GM19328 (cell line): ENCODE results near the gene TSPAN3.

Experiments used
- ATAC-seq: cut with Tn5 transposase; IDR thresholded peaks from one replicate; pipeline ENCODE4 v1.9.1; 2021; ENCODE audit warnings: mild to moderate bottlenecking, moderate library complexity; ENCODE audit not compliant: unreplicated experiment

The TSPAN3 gene

GRCh38 chr15:77070495-77071304 lies at the start of gene TSPAN3:
TSS of gene TSPAN3 (minus strand) at chr15:77071109. CDS start at chr15:77070954, 155 bp downstream.
- peak; percentile 91 for ATAC-seq

- ATAC-seq = no peak
These were observed 49.7 kb upstream of the TSPAN3 start for GRCh38 chr15:77120576-77120975.

- ATAC-seq = no peak
These were observed 48.5 kb upstream of the TSPAN3 start for GRCh38 chr15:77119446-77119845.

DNA sequence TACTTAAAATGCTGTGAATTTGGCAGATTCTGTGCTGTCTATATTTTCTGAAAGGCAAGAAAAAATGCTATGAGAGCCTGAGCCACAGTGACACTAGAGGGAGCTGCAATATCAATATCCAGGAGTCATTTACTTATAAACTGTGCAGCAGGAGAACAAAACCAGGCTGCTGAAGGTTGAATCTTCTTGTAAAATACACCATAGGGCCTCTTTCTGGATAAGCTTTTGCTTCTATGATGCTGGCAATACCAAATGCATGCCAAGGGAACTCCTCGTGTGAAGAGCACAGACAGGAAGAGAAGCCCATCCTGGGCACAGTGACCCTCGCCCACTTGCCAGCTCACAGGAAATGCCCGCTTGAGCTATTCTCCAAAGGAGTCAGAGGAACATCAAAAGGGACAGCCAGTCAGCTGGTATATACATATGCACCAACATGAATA lies 48.0 kb upstream of the TSPAN3 start:
- ATAC-seq = no peak

DNA sequence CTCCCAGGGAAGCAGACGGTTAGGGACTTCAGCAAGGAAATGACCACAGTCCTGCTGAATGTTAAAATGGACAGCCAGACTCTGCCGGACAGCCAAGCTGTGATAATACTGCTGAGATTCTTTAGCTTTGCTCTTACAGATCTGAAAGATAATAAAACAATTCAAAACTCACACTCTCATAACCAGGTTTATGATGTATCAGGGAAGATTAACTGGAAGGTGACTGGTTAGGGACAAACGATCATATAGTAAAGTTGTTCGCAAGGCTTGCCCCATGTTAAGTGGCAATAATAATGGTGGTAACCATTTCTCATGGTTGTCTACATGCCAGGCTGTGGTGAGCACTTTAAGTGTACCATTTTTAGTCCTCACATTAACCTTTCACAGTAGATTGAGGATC lies 44.3 kb upstream of the TSPAN3 start:
- no peak for ATAC-seq

GRCh38 chr15:77112838-77113504 lies 42.1 kb upstream of the TSPAN3 start:
- ATAC-seq = no peak

DNA sequence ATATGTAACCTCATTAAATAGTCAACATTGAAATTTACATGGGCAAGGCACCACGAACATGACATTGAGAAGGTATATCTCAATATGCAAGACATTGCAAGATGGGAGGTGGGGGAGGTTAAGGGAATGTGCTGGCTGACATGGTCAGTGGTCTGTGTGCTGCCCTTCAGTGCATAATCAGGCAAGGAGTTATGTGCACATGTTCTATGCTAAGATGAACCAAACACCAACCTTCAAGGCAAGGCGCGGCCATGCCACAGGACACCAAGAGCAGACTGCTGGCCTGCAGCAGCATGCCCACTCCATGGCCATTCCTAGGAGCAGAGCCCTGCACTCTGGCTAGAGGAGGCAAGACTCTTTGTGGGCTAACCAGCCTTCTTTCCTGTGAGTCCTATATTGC lies 40.9 kb upstream of the TSPAN3 start:
- no peak for ATAC-seq

- no peak for ATAC-seq
These were observed 36.8 kb upstream of the TSPAN3 start for GRCh38 chr15:77107531-77108355.

GRCh38 chr15:77107068-77107467 lies 36.2 kb upstream of the TSPAN3 start:
- no peak for ATAC-seq

DNA sequence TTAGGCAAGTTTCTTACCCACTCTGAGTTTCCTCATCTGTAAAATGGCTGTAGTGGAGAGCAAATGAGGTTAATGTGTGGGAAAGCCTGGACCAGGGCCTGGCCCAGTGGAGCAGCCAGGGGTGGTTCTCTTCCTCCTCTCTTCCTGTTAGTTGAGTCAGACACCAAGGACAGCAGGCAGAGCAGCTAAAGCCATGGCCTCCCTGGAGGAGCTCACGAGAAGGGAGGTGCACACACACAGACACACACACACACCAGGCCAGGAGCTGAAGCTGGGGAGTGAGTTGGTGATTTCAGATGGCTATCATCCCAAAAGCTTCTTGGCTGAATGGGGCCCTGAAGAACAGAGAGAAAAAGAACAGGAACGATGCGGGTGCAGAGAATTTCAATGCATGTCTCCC lies 33.2 kb upstream of the TSPAN3 start:
- no peak for ATAC-seq

- ATAC-seq = no peak
These were observed 29.0 kb upstream of the TSPAN3 start for GRCh38 chr15:77099741-77100463.

GRCh38 chr15:77098572-77098971 lies 27.7 kb upstream of the TSPAN3 start:
- ATAC-seq = no peak

GRCh38 chr15:77097921-77098320 lies 27.0 kb upstream of the TSPAN3 start:
- ATAC-seq = no peak

GRCh38 chr15:77097248-77097721 lies 26.4 kb upstream of the TSPAN3 start:
- no peak for ATAC-seq

DNA sequence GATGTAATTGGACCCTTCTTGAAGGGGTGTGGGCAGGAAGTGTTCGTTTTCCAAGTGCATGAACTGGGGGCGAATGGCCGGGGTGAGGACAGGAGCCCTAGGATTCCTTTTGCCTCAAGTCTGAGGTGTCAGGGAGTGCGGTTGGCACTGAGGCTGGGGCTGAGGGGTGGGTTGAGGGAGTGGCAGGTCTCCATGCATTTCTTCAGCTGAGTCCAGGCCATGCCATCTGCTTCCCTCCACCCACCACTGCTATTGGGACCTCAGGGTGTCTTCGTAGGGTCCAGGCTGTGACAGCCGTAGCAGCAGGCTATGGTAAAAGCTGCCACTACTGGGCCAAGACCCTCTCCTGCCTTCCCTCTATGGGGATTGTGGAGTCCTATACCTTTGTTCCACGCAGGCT lies 25.6 kb upstream of the TSPAN3 start:
- no peak for ATAC-seq

DNA sequence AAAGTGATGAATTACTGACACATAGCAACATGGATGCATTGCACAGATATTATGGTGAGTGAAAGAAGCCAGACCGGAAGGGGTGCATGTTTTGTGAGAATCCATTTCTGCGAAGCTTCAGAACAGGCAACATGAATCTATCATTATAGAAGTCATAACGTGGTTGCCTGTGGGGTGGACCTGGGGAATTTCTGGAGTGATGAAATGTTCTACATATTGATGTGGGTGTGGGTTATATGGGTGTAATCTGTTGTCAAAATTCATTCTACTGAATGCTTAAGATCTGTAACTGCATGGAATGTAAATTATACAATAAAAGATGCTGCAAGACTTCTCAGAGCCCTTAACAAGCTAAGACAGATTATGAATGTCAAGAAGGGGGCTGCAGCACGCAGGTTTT lies 25.2 kb upstream of the TSPAN3 start:
- no peak for ATAC-seq

- ATAC-seq = no peak
These were observed 23.6 kb upstream of the TSPAN3 start for GRCh38 chr15:77094397-77095030.

DNA sequence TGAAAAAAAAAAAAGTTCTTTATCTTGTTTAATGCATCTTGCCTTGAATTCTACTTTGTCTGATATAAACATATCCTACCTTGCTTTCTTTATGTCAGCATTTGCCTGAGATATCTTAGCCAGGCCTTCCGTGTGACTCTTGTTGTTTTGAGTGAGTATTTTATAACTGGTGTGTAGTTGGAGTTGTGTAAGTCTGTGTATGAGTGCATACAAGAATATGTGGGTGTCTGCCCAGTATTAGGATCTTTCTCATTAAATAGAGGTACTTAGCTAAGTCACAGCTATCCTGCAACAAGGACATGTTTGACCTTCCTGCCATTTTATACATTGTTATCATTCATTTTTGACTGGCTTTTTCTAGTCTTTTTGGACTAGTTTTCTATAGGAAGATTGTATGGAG lies 22.5 kb upstream of the TSPAN3 start:
- ATAC-seq = no peak

GRCh38 chr15:77091097-77091496 lies 20.2 kb upstream of the TSPAN3 start:
- ATAC-seq = no peak

DNA sequence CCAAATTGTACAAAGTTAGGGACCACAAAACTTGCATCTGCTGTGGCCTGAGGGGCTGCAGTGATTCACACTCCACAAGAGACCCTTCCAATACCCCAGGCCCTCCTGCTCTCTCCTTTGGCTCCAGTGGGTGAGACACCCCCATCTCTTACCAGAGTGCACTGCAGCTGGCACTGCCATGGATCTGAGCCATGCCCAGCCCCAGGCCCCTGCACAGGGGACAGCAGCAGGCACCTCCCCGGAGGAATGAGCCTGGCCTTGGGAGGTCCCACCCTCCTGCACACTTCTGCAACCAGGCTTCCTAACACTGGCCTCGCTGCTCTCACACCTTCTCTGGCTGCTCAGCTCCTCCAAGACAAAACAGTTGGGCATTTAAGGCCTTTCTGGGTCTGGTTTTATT lies 16.3 kb upstream of the TSPAN3 start:
- ATAC-seq = no peak
